Transverse colon (tissue), 4 donors: ENCODE measurements around the gene DNMT3L. TPM values are rescaled to one million over a fixed set of nuclear protein-coding genes. Genes with fewer than 3 reads are reported as not detected.
A peak's percentile ranks its signal among the peaks of the same experiment; 100 is the strongest.

Experiments
- DNase-seq: peaks from one replicate; pipeline ENCODE4 v3.0.0-alpha.2; 2019
- H3K27ac ChIP-seq, 4 donors: fragments of 200-600 bp; sonication (generic); 2 replicates each; pipeline ENCODE4 v1.5.1; 2016 to 2018; ENCODE audit warnings: inconsistent platforms in 4 of 4
- H3K27me3 ChIP-seq: fragments of 200-600 bp; sonication (generic); 2 replicates; pipeline ENCODE4 v1.5.1; 2017; ENCODE audit warnings: inconsistent platforms
- H3K36me3 ChIP-seq, 4 donors: fragments of 200-600 bp; sonication (generic); 2 replicates each; pipeline ENCODE4 v1.5.1; 2017 to 2019; ENCODE audit warnings: inconsistent platforms in 4 of 4
- H3K4me1 ChIP-seq, 4 donors: fragments of 200-600 bp; sonication (generic); 2 replicates each; pipeline ENCODE4 v1.5.1; 2017 to 2020; ENCODE audit warnings: inconsistent platforms in 4 of 4
- H3K4me3 ChIP-seq, 4 donors: fragments of 200-600 bp; sonication (generic); 1 replicate in 1 of 4; 2 replicates in 3 of 4; pipeline versions ENCODE4 v1.5.1 to v1.6.1; 2017 to 2019; ENCODE audit warnings: inconsistent platforms in 4 of 4
- H3K9me3 ChIP-seq, 2 donors: fragments of 200-600 bp; sonication (generic); 2 replicates each; pipeline ENCODE4 v1.5.1; 2017 to 2019; ENCODE audit warnings: inconsistent platforms in 2 of 2
- EP300 ChIP-seq: sonication (generic); formaldehyde crosslinking; IDR thresholded peaks from one replicate; pipeline ENCODE4 v1.6.1; 2017; ENCODE audit warnings: antibody characterized with exemption, low read depth
- POLR2A ChIP-seq: fragments of 450-650 bp; IDR thresholded peaks from one replicate; pipeline ENCODE4 v1.6.1; 2016; ENCODE audit warnings: antibody characterized with exemption, mild to moderate bottlenecking, moderate library complexity
- POLR2AphosphoS5 ChIP-seq, 3 donors: sonication (generic); formaldehyde crosslinking; IDR thresholded peaks; one replicate each; pipeline ENCODE4 v1.6.1; 2016; ENCODE audit warnings: antibody characterized with exemption in 3 of 3
- WGBS, 2 donors: methylation state at CpG; one replicate each; pipeline ENCODE4 v1.1.5; 2018; ENCODE audit warnings: low coverage in 1 of 2; 5-methylcytosine and 5-hydroxymethylcytosine counted together
- in situ Hi-C, 4 donors: fragments of 200-750 bp; cut with MboI; loops; one replicate each; pipeline versions ENCODE4 v1.15.0 to v1.15.1; 2017; ENCODE audit warnings: low sequenced_read_pairs in 3 of 4, low pct_ligation_motif_present in 1 of 4, low pct_unique_long_range_greater_than_20kb in 1 of 4
- intact Hi-C: fragments of 100-400 bp; cut with DNase I; formaldehyde crosslinking; loops from one replicate; pipeline ENCODE4 v1.15.1; 2023; ENCODE audit warnings: low total_unique reads
- total RNA-seq, 4 donors: library from RNA; depleted of rRNA; stranded (reverse); fragments of >200 nt; gene quantifications; one replicate each; pipeline ENCODE4 v1.1.0, GENCODE V29; 2016
- TF ChIP-seq, protein P1 (sequence below), 5 experiments: fragments of 200-600 bp in 3 of 5; fragments of 450-650 bp in 2 of 5; sonication (generic) in 3 of 5; IDR thresholded peaks; 1 replicate in 2 of 5; 2 replicates in 3 of 5; pipeline ENCODE4 v1.5.1; 2016 to 2017; ENCODE audit warnings: antibody characterized with exemption in 5 of 5, inconsistent platforms in 3 of 5, mild to moderate bottlenecking in 2 of 5, moderate library complexity in 1 of 5

Gene DNMT3L
- total RNA-seq, 4 donors from 2014 or later = not detected

DNA sequence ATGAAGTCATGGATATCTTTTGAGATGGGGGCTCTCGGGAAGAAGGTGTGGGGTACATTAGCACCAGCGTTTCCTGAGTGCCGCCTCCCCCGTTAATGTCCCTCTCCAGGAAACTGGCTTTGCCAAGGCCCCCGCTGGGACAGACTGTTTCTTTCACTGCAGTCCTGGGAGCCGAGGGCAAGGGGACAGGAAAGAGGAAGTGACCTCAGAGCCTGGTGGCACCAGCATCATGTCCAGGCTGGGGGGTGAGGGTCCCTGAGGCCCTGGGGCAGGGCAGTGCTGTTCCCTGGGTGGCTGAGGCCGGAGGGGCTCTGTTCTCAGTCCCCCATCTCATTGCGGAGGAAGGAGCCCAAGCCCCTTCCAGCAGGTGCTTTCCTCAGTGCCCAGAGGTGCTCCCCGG is 44.0 kb upstream of the DNMT3L start:
- WGBS, 2 donors = 77% methylated on average over 9 of the region's 9 CpGs; no CpG with 5 or more reads in 1 of the 2 donors
- no peak overlapping the region for H3K27ac ChIP-seq
- intact Hi-C loops = no loop called here

DNA sequence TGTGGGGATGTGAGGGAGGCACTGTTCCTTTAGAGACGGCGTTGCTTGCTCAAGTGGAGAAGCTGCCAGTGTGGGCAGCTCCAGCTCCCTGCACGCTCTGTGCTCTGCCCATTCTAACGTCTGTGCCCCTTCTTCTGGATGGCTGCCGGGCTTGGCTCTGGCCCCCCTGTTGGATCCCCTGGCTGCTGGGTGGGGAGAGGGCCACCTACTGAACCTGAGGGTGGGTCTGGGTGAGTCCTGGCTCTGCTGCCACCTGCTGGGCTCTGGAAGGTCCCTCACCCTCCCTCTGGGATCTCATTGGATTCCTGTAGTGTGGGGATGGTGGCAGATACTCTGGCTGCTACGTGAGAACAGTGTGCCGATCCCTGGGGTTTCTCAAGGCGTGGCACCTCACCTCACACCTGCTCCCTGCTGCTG is 43.2 kb upstream of the DNMT3L start:
- Histone ChIP-seq H3K27ac (peak overlapping the region; percentile 94 to 98 (median 98)), H3K27me3 (no peaks in the 10 kb centered on the region), H3K4me3 (no peak overlapping the region), H3K36me3 (no peaks in the 10 kb centered on the region), H3K9me3 (no peaks in the 10 kb centered on the region), H3K4me1 (peaks cover 35 to 51% (median 45%) of the 10 kb centered on the region in 4 donors)
- WGBS, 2 donors = 41% methylated on average over 7 of the region's 8 CpGs; no CpG with 5 or more reads in 1 of the 2 donors
- no peak for TF ChIP-seq EP300
- TF ChIP-seq, protein P1, sequence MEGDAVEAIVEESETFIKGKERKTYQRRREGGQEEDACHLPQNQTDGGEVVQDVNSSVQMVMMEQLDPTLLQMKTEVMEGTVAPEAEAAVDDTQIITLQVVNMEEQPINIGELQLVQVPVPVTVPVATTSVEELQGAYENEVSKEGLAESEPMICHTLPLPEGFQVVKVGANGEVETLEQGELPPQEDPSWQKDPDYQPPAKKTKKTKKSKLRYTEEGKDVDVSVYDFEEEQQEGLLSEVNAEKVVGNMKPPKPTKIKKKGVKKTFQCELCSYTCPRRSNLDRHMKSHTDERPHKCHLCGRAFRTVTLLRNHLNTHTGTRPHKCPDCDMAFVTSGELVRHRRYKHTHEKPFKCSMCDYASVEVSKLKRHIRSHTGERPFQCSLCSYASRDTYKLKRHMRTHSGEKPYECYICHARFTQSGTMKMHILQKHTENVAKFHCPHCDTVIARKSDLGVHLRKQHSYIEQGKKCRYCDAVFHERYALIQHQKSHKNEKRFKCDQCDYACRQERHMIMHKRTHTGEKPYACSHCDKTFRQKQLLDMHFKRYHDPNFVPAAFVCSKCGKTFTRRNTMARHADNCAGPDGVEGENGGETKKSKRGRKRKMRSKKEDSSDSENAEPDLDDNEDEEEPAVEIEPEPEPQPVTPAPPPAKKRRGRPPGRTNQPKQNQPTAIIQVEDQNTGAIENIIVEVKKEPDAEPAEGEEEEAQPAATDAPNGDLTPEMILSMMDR (IDR thresholded peaks at IDR 0.05) = peak; percentile 50 to 74 (median 61)
- in situ Hi-C loops (no loop called here), intact Hi-C loops (no loop called here)
- DNase-seq = peak; percentile 64

More for the DNA sequence above, 44.0 kb upstream of the DNMT3L start:
- no peak overlapping the region for H3K4me3 ChIP-seq
- no peak for DNase-seq
- H3K4me1 ChIP-seq = peaks cover 35 to 50% (median 44%) of the 10 kb centered on the region in 4 donors
- H3K36me3 ChIP-seq = peaks cover 0 to 4% (median 0%) of the 10 kb centered on the region in 4 donors
- TF ChIP-seq, protein P1 (IDR thresholded peaks at IDR 0.05) = no peak
- H3K27me3 ChIP-seq = no peaks in the 10 kb centered on the region
- in situ Hi-C loops = no loop called here
- no peaks in the 10 kb centered on the region for H3K9me3 ChIP-seq

DNA sequence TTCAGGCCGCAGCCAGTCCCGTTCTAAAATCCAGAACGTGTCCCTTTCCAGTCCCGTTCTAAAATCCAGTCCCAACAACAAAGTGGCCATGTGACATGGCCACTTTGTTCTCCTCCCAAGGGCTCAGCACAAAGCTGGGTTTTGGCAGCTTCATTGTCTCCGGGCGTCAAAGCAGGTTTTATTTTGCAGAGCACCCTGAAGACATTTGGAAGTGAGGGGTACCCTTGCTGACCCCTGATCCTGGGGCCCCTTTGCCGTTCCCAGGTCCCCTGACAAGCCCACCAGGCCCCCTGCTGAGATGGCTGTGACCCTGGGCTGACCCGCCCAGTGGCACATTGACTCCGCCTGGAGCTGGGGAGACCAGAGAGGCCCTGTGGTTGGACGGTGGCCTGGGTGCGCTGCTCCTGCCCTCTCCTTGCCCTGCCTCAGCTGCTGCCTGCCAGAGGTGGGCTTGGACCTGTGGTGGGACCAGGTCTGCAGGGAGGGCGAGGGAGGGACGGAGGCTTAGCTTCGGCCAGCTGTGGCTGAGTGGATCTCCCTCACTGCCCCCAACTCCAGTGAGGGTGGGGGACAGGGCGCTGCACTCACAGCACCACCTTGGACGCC is 42.4 kb upstream of the DNMT3L start:
- Histone ChIP-seq H3K27ac (peak overlapping the region; percentile 94 to 98 (median 98)), H3K9me3 (no peaks in the 10 kb centered on the region), H3K4me1 (peaks cover 36 to 55% (median 50%) of the 10 kb centered on the region in 4 donors), H3K27me3 (no peaks in the 10 kb centered on the region), H3K4me3 (peak overlapping the region in 1 of 4 donors; percentile 1), H3K36me3 (no peaks in the 10 kb centered on the region)
- intact Hi-C loops = no loop called here
- WGBS, 2 donors = 63% methylated on average over 13 of the region's 16 CpGs; no CpG with 5 or more reads in 1 of the 2 donors
- peak; percentile 25 for DNase-seq
- in situ Hi-C loops = no loop called here
- TF ChIP-seq POLR2A (no peak), EP300 (no peak)
- TF ChIP-seq, protein P1 (IDR thresholded peaks at IDR 0.05) = peak in 1 of 5 experiments; percentile 3

DNA sequence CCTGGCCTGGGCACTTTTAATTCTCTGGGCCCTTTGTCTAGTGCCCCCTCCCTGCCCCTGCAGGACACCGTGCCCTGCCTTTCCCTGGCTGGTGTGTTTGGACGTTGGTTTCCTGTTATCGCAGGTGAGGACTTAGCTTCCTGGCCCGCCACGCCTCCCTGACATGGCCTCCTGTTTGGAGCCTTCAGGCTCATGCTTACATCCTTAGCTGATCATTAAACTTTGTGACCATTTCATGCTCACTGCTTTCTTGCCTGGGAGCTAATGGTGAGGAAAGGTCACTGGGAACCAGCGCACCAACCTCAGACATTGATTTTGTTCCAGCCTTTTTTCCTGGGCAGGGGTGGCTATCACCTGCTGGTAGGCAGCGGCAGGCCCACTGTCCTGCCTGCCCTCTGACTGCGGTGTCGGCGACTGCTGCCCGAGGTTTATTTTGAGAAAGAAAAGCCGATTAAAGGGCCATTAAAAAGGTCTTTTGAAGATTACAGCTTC is 41.8 kb upstream of the DNMT3L start:
- H3K27ac ChIP-seq = peak overlapping the region; percentile 94 to 98 (median 98)
- peak overlapping the region in 1 of 4 donors; percentile 1 for H3K4me3 ChIP-seq
- intact Hi-C loops (no loop called here), in situ Hi-C loops (no loop called here)
- no peaks in the 10 kb centered on the region for H3K36me3 ChIP-seq
- WGBS, 2 donors = 31 to 58% methylated on average over 5 to 12 of the region's 12 CpGs
- DNase-seq = peak; percentile 86
- H3K9me3 ChIP-seq = no peaks in the 10 kb centered on the region
- peaks cover 40 to 60% (median 51%) of the 10 kb centered on the region in 4 donors for H3K4me1 ChIP-seq
- no peaks in the 10 kb centered on the region for H3K27me3 ChIP-seq
- TF ChIP-seq EP300 = no peak
- TF ChIP-seq, protein P1 (IDR thresholded peaks at IDR 0.05) = peak in 2 of 5 experiments; percentile 17 to 20
- TF ChIP-seq POLR2A = peak; percentile 42
- TF ChIP-seq POLR2AphosphoS5 (IDR thresholded peaks at IDR 0.05) = peak in 2 of 3 donors; percentile 58 to 71
